ENCODE data around the gene MAU2. TPM values are rescaled to one million over a fixed set of nuclear protein-coding genes. Genes with fewer than 3 reads are reported as not detected.
A peak's percentile ranks its signal among the peaks of the same experiment; 100 is the strongest.

The MAU2 gene
- total and polyA plus RNA-seq, 3 donors from 2014 or later, result 77.2 to 151 (median 143) TPM

GRCh38 chr19:19342086-19343015 is 21.7 kb downstream of the MAU2 start:
- 67 to 88% methylated on average over 4 to 28 of the region's 28 CpGs for WGBS, 2 donors
- H3K27ac ChIP-seq, result no peak overlapping the region
- TF ChIP-seq, protein P1, sequence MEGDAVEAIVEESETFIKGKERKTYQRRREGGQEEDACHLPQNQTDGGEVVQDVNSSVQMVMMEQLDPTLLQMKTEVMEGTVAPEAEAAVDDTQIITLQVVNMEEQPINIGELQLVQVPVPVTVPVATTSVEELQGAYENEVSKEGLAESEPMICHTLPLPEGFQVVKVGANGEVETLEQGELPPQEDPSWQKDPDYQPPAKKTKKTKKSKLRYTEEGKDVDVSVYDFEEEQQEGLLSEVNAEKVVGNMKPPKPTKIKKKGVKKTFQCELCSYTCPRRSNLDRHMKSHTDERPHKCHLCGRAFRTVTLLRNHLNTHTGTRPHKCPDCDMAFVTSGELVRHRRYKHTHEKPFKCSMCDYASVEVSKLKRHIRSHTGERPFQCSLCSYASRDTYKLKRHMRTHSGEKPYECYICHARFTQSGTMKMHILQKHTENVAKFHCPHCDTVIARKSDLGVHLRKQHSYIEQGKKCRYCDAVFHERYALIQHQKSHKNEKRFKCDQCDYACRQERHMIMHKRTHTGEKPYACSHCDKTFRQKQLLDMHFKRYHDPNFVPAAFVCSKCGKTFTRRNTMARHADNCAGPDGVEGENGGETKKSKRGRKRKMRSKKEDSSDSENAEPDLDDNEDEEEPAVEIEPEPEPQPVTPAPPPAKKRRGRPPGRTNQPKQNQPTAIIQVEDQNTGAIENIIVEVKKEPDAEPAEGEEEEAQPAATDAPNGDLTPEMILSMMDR (IDR thresholded peaks at IDR 0.05), result peak; percentile 58 to 81 (median 81)
- TF ChIP-seq POLR2A (IDR thresholded peaks at IDR 0.05), result no peak
- H3K9me3 ChIP-seq, result no peaks in the 10 kb centered on the region
- H3K36me3 ChIP-seq (ENCODE audit: low read depth, missing control alignments), result no peaks in the 10 kb centered on the region
- no peaks in the 10 kb centered on the region for H3K27me3 ChIP-seq
- DNase-seq, result peak; percentile 74
- H3K4me1 ChIP-seq, result no peaks in the 10 kb centered on the region
- intact Hi-C loops (cut with DNase I; ENCODE audit: low total_unique reads), result no loop called here
- no peak overlapping the region for H3K4me3 ChIP-seq

DNA sequence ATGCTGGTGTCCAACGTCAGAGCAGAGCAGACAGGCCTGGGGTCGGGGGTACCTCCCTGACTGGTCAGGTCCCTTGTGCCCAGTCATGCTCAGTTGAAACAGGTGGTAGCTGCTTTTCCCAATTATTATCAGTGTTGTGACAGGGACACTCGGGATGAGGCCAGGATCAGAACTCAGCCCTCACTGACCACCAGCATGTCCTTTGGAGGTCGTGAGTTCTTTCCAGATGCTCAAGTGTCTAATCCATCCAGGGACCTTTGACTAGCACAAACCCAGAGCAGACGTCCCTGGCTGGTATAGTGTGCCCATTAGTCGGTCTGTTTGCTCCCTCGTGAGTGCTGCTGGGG is 22.4 kb downstream of the MAU2 start:
- TF ChIP-seq, protein P1 (IDR thresholded peaks at IDR 0.05), result no peak
- TF ChIP-seq POLR2A (IDR thresholded peaks at IDR 0.05), result no peak
- Histone ChIP-seq H3K9me3 (no peaks in the 10 kb centered on the region), H3K27me3 (no peaks in the 10 kb centered on the region), H3K4me1 (no peaks in the 10 kb centered on the region), H3K36me3 (ENCODE audit: low read depth, missing control alignments) (no peaks in the 10 kb centered on the region), H3K4me3 (no peak overlapping the region), H3K27ac (no peak overlapping the region)
- 68 to 78% methylated on average over 5 to 7 of the region's 7 CpGs for WGBS, 2 donors
- DNase-seq, result no peak
- intact Hi-C loops (cut with DNase I; ENCODE audit: low total_unique reads), result no loop called here

DNA sequence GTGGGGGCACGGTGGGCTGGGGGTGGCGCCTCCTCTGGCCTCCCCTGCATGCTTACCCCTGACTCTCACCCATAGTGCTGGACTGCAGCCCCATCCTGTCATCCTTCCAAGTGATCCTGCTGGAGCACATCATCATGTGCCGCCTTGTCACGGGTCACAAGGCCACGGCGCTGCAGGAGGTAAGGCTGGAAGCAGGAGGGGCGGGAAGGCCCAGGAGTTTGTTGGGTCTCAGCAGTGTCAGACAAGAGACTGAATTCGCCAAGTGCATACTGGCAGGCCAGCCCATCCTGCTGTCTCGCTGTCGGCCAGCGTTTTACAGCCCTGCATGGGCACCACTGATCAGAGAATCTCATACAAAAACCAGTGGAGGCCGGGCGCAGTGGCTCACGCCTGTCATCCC is 23.1 kb downstream of the MAU2 start:
- Histone ChIP-seq H3K4me1 (no peaks in the 10 kb centered on the region), H3K36me3 (ENCODE audit: low read depth, missing control alignments) (no peaks in the 10 kb centered on the region), H3K9me3 (no peaks in the 10 kb centered on the region), H3K27ac (no peak overlapping the region), H3K27me3 (no peaks in the 10 kb centered on the region), H3K4me3 (no peak overlapping the region)
- intact Hi-C loops (cut with DNase I; ENCODE audit: low total_unique reads), result no loop called here
- DNase-seq, result no peak
- 89 to 90% methylated on average over 5 to 14 of the region's 14 CpGs for WGBS, 2 donors
- TF ChIP-seq POLR2A (IDR thresholded peaks at IDR 0.05), result no peak
- TF ChIP-seq, protein P1 (IDR thresholded peaks at IDR 0.05), result no peak

GRCh38 chr19:19345232-19345631 is 24.6 kb downstream of the MAU2 start:
- intact Hi-C loops (cut with DNase I; ENCODE audit: low total_unique reads), result no loop called here
- Histone ChIP-seq H3K9me3 (no peaks in the 10 kb centered on the region), H3K27me3 (no peaks in the 10 kb centered on the region), H3K4me3 (no peak overlapping the region), H3K4me1 (no peaks in the 10 kb centered on the region), H3K36me3 (ENCODE audit: low read depth, missing control alignments) (no peaks in the 10 kb centered on the region), H3K27ac (no peak overlapping the region)
- 83 to 91% methylated on average over 17 to 21 of the region's 21 CpGs for WGBS, 2 donors
- DNase-seq, result no peak
- TF ChIP-seq, protein P1 (IDR thresholded peaks at IDR 0.05), result no peak
- no peak for TF ChIP-seq POLR2A (IDR thresholded peaks at IDR 0.05)

GRCh38 chr19:19345970-19346369 is 25.3 kb downstream of the MAU2 start:
- Histone ChIP-seq H3K9me3 (no peaks in the 10 kb centered on the region), H3K4me1 (no peaks in the 10 kb centered on the region), H3K36me3 (ENCODE audit: low read depth, missing control alignments) (no peaks in the 10 kb centered on the region), H3K27ac (no peak overlapping the region), H3K4me3 (no peak overlapping the region), H3K27me3 (no peaks in the 10 kb centered on the region)
- WGBS, 2 donors, result 83 to 93% methylated on average over 7 to 11 of the region's 11 CpGs
- intact Hi-C loops (cut with DNase I; ENCODE audit: low total_unique reads), result no loop called here
- TF ChIP-seq, protein P1 (IDR thresholded peaks at IDR 0.05), result no peak
- TF ChIP-seq POLR2A (IDR thresholded peaks at IDR 0.05), result no peak
- no peak for DNase-seq

All from testis (tissue), 3 donors.